ENCODE results near the gene MYL4. TPM values are rescaled to one million over a fixed set of nuclear protein-coding genes. Genes with fewer than 3 reads are reported as not detected.

Gene MYL4
- polyA plus RNA-seq, 1 of the 3 experiments (the other 2 are of a cell fraction): not detected

DNA sequence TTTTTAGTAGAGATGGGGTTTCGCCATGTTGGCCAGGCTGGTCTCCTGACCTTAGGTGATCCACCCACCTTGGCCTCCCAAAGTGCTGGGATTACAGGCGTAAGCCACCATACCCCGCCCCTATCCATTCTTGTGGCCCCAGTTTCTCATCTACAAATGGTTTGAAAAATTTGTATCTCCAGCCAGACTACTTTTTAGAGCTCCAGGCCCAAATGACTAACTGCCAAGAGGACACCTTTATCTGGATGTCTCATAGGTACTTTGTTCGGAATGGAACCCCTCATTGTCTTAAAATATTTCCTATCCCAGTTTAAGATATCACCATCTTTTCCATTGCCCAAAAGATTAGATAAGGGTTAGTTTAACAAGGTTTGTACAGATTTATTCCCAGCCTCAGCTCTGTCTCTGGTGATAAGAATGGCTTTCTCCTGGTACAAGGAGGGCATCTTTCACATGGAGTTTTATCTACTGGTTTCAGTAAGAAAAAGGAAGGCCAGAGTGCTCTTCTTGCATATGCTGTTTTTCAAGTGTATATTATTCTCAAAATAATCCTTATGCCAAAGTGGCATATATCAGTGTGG lies 15.1 kb upstream of the MYL4 start:
- 94% methylated on average over 4 of the region's 4 CpGs for WGBS (ENCODE audit: low lambda C conversion rate)
- no peaks in the 10 kb centered on the region for H3K27me3 ChIP-seq (ENCODE audit: insufficient read depth)
- ChIA-PET POLR2A (no interaction called here), CTCF (interaction anchor here (1.0 to 1.8 kb wide), 3 partner anchors 35 to 65 kb away, joined by 3 to 5 read pairs (median 4); no protein-coding TSS in a partner anchor)
- H3K4me2 ChIP-seq: no peak overlapping the region
- no peaks in the 10 kb centered on the region for H3K9me2 ChIP-seq
- no peak overlapping the region for H3K4me3 ChIP-seq (ENCODE audit: low read depth in 2 of 2, low read length in 1 of 2)
- H3K4me1 ChIP-seq (ENCODE audit: control insufficient read depth in 1 of 2, insufficient read depth in 2 of 2, low read depth in 1 of 2, low read length in 1 of 2): no peaks in the 10 kb centered on the region; a peak in 1 of 4 replicates
- H2AFZ ChIP-seq (ENCODE audit: low read depth): no peak overlapping the region
- H3K79me2 ChIP-seq (ENCODE audit: insufficient read depth): peaks cover 1% of the 10 kb centered on the region; the same call in 1 of the 2 replicates
- no peaks in the 10 kb centered on the region for H3K9me3 ChIP-seq
- no peak for DNase-seq
- no peaks in the 10 kb centered on the region for H3K36me3 ChIP-seq (replicated peaks in 1 of 2; ENCODE audit: control insufficient read depth in 1 of 2, insufficient read depth in 2 of 2, low read length in 1 of 2)
- H3K27ac ChIP-seq (ENCODE audit: low read depth in 2 of 2, low read length in 1 of 2): no peak overlapping the region
- no peak overlapping the region for H3K9ac ChIP-seq
- TF ChIP-seq EP300 (IDR thresholded peaks at IDR 0.05; ENCODE audit: borderline replicate concordance in 1 of 2, low read depth in 1 of 2, low read length in 1 of 2) (no peak), JUND (IDR thresholded peaks at IDR 0.05) (no peak), MEF2A (IDR thresholded peaks at IDR 0.05; ENCODE audit: borderline replicate concordance, low read depth) (no peak), RXRA (IDR thresholded peaks at IDR 0.05; ENCODE audit: borderline replicate concordance, low read depth) (no peak), RCOR1 (IDR thresholded peaks at IDR 0.05; ENCODE audit: low read length) (no peak), GABPA (IDR thresholded peaks at IDR 0.05; ENCODE audit: low read depth) (no peak), POLR2AphosphoS5 (IDR thresholded peaks at IDR 0.05; ENCODE audit: low read depth, low read length) (no peak), EZH2phosphoT487 (IDR thresholded peaks at IDR 0.05; ENCODE audit: borderline replicate concordance, low read depth) (no peak), NFIC (IDR thresholded peaks at IDR 0.05; ENCODE audit: borderline replicate concordance) (no peak), NRF1 (IDR thresholded peaks at IDR 0.05; ENCODE audit: low read depth, low read length) (no peak), RFX5 (IDR thresholded peaks at IDR 0.05; ENCODE audit: low read length) (no peak)
- no peaks in the 10 kb centered on the region for H3F3A ChIP-seq (replicated peaks; ENCODE audit: insufficient read depth)
- H4K20me1 ChIP-seq (ENCODE audit: insufficient read depth): no peaks in the 10 kb centered on the region

- Histone ChIP-seq H3K36me3 (replicated peaks in 1 of 2; ENCODE audit: control insufficient read depth in 1 of 2, insufficient read depth in 2 of 2, low read length in 1 of 2) (no peaks in the 10 kb centered on the region), H3F3A (replicated peaks; ENCODE audit: insufficient read depth) (no peaks in the 10 kb centered on the region), H3K9me3 (no peaks in the 10 kb centered on the region), H2AFZ (ENCODE audit: low read depth) (0 out of 2 replicates have a peak overlapping the region, but pooled peaks have one; percentile 6), H3K27ac (ENCODE audit: low read depth in 2 of 2, low read length in 1 of 2) (no peak overlapping the region), H3K27me3 (ENCODE audit: insufficient read depth) (no peaks in the 10 kb centered on the region), H3K4me1 (ENCODE audit: control insufficient read depth in 1 of 2, insufficient read depth in 2 of 2, low read depth in 1 of 2, low read length in 1 of 2) (no peaks in the 10 kb centered on the region), H3K4me2 (no peak overlapping the region), H4K20me1 (ENCODE audit: insufficient read depth) (no peaks in the 10 kb centered on the region), H3K4me3 (ENCODE audit: low read depth in 2 of 2, low read length in 1 of 2) (no peak overlapping the region), H3K9me2 (peaks cover 4% of the 10 kb centered on the region; the same call in 1 of the 2 replicates), H3K9ac (no peak overlapping the region), H3K79me2 (ENCODE audit: insufficient read depth) (no peaks in the 10 kb centered on the region)
- no peak for DNase-seq
- ChIA-PET CTCF (interaction anchor here (1.4 to 2.0 kb wide), 3 partner anchors 13 to 118 kb away, joined by 3 to 5 read pairs (median 4); no protein-coding TSS in a partner anchor), POLR2A (no interaction called here)
- TF ChIP-seq, protein P1, sequence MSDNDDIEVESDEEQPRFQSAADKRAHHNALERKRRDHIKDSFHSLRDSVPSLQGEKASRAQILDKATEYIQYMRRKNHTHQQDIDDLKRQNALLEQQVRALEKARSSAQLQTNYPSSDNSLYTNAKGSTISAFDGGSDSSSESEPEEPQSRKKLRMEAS (IDR thresholded peaks at IDR 0.05; ENCODE audit: low read depth): no peak
- TF ChIP-seq FOSL2 (IDR thresholded peaks at IDR 0.05; ENCODE audit: borderline replicate concordance, low read depth) (no peak), CTCF (IDR thresholded peaks at IDR 0.05) (no peak), TEAD4 (IDR thresholded peaks at IDR 0.05; ENCODE audit: borderline replicate concordance, insufficient read depth) (no peak)
Observed at GRCh38 chr17:47197821-47198220, 11.3 kb upstream of the MYL4 start.
